Mucosa of stomach (tissue), 1 donor: ENCODE data around the gene CHKA.

Experiments
- H3K27me3 ChIP-seq: one replicate; pipeline ENCODE4 v1.7.0; 2013; ENCODE audit warnings: mild to moderate bottlenecking, low read length; ENCODE audit not compliant: control insufficient read depth, insufficient read depth
- H3K36me3 ChIP-seq: one replicate; pipeline ENCODE4 v1.7.0; 2013; ENCODE audit warnings: low read length; ENCODE audit not compliant: control insufficient read depth, insufficient read depth
- H3K4me1 ChIP-seq: one replicate; pipeline ENCODE4 v1.7.0; 2013; ENCODE audit warnings: mild to moderate bottlenecking, low read length; ENCODE audit not compliant: control insufficient read depth, insufficient read depth
- H3K4me3 ChIP-seq: one replicate; pipeline ENCODE4 v1.7.0; 2013; ENCODE audit warnings: low read length
- H3K9ac ChIP-seq: one replicate; pipeline ENCODE4 v1.7.0; 2013; ENCODE audit warnings: mild to moderate bottlenecking, low read length, moderate library complexity
- H3K9me3 ChIP-seq: one replicate; pipeline ENCODE4 v1.7.0; 2013; ENCODE audit warnings: mild to moderate bottlenecking, low read length, moderate library complexity; ENCODE audit not compliant: control insufficient read depth
- donor health status: Pancreatic carcinoma.

The CHKA gene

DNA sequence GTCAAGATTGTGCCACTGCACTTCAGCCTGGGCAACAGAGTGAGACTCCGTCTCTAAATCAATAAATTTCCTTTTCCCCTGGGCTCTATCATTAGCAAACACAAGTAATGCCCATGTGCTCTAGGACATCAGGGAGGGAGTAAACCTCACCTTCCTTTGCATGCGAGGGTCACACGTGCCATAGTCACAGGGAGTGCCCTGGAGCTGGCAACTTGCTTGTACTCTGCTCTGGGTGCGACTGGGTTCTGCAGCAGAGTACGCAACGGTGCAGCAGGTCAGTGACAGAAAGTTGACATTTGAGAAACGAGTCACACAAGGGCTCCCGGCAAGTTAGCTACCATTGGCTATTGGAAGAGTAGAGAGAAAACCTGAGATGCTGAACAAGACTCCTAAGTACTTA is 32.6 kb upstream of the CHKA start:
- Histone ChIP-seq H3K9ac (no peak overlapping the region), H3K4me1 (peaks cover 42% of the 10 kb centered on the region), H3K36me3 (no peaks in the 10 kb centered on the region), H3K4me3 (no peak overlapping the region), H3K9me3 (no peaks in the 10 kb centered on the region), H3K27me3 (no peaks in the 10 kb centered on the region)

- Histone ChIP-seq H3K9ac (peak overlapping the region; percentile 55), H3K9me3 (no peaks in the 10 kb centered on the region), H3K4me3 (no peak overlapping the region), H3K36me3 (no peaks in the 10 kb centered on the region), H3K27me3 (no peaks in the 10 kb centered on the region), H3K4me1 (peaks cover 78% of the 10 kb centered on the region)
Observed at GRCh38 chr11:68150037-68150436, 28.8 kb upstream of the CHKA start.

DNA sequence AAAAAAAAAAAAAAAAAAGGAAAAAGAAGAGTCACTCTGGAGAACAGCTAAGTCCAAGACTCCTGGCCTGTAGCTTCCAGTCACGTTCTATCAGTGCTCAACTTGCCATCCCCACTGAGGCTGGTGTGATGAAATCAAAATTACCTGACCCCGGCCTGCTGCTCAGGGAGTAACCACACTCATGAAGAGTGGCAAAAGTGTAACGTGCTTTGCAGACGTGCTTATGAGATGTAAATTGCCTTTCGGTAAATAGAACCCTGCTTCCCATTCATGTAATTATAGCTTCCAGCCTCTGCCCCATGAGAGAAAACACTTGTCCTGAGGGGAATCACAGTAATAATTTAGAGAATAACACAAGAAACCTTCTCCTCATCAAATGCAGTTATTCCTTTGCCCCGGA is 28.2 kb upstream of the CHKA start:
- Histone ChIP-seq H3K9ac (peak overlapping the region; percentile 55), H3K4me1 (peaks cover 83% of the 10 kb centered on the region), H3K27me3 (no peaks in the 10 kb centered on the region), H3K36me3 (no peaks in the 10 kb centered on the region), H3K4me3 (no peak overlapping the region), H3K9me3 (no peaks in the 10 kb centered on the region)

GRCh38 chr11:68148879-68149278 is 27.7 kb upstream of the CHKA start:
- peaks cover 83% of the 10 kb centered on the region for H3K4me1 ChIP-seq
- no peaks in the 10 kb centered on the region for H3K36me3 ChIP-seq
- H3K9me3 ChIP-seq = no peaks in the 10 kb centered on the region
- H3K4me3 ChIP-seq = no peak overlapping the region
- H3K27me3 ChIP-seq = no peaks in the 10 kb centered on the region
- H3K9ac ChIP-seq = peak overlapping the region; percentile 48

DNA sequence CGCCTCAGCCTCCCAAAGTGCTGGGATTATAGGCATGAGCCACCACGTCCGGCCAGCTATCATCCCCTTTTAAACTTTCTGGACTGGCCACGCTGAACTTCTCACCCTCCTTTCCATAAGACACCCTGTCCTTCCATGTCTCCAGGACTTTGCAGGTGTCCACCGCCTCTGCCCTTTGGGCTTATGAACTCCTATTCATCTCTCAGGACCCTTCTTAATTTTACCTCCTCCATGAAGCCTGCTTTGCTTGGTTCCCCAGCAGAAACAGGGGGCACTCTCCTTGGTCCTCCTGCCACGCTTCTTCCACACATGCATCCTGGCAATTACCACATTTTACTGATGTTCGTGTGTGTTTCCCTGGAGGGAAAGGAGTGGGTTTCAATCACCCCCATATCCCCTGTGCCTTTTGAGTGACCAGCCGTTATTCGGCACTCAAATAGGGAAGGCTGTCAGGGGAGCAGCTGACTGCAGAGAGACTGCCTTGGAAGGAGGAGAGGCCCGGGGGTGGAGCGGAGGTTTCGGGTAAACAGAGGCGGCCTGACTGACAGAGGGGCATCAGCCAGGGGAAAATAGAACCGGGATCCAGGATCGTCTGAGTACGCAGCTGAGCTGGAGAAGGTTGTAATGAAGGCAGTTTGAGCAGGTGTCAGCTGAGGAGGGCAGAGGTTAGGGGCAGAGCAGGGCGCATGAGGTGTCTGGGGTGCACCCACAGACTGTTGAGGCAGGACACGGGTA is 27.1 kb upstream of the CHKA start:
- Histone ChIP-seq H3K36me3 (no peaks in the 10 kb centered on the region), H3K4me3 (no peak overlapping the region), H3K9me3 (no peaks in the 10 kb centered on the region), H3K4me1 (peaks cover 83% of the 10 kb centered on the region), H3K9ac (peak overlapping the region; percentile 48), H3K27me3 (no peaks in the 10 kb centered on the region)

GRCh38 chr11:68146704-68147474 is 25.7 kb upstream of the CHKA start:
- H3K9me3 ChIP-seq = no peaks in the 10 kb centered on the region
- H3K4me1 ChIP-seq = peaks cover 89% of the 10 kb centered on the region
- H3K36me3 ChIP-seq = no peaks in the 10 kb centered on the region
- H3K4me3 ChIP-seq = peak overlapping the region; percentile 24
- H3K27me3 ChIP-seq = no peaks in the 10 kb centered on the region
- H3K9ac ChIP-seq = peak overlapping the region; percentile 80

DNA sequence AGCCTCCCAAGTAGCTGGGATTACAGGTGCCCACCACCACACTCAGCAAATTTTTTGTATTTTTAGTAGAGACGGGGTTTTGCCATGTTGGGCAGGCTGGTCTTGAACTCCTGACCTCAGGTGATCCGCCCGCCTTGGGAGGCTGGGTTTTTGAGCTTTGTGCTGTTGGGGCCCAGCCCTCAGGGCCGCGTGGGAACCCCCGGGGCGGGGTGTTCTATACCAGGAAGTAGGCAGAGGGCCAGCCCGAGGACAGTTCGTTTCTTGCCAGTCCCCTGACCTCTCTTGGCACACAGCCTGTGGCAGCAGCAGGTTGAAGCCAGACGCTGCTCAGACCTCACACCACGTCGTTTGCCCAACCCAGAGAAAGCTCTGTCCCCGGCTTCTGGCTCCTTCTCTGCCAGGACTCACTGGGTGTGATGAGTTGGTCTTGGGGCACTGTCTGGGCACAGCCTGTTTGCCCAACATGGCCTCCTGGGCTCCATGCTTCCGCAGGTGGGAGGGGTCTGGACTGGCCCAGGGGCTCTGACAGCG is 24.9 kb upstream of the CHKA start:
- Histone ChIP-seq H3K36me3 (no peaks in the 10 kb centered on the region), H3K4me1 (peaks cover 89% of the 10 kb centered on the region), H3K9me3 (no peaks in the 10 kb centered on the region), H3K27me3 (no peaks in the 10 kb centered on the region), H3K9ac (peak overlapping the region; percentile 80), H3K4me3 (peak overlapping the region; percentile 24)

GRCh38 chr11:68145120-68145866 is 24.1 kb upstream of the CHKA start:
- peaks cover 87% of the 10 kb centered on the region for H3K4me1 ChIP-seq
- no peak overlapping the region for H3K9ac ChIP-seq
- no peak overlapping the region for H3K4me3 ChIP-seq
- no peaks in the 10 kb centered on the region for H3K9me3 ChIP-seq
- H3K36me3 ChIP-seq = no peaks in the 10 kb centered on the region
- no peaks in the 10 kb centered on the region for H3K27me3 ChIP-seq

DNA sequence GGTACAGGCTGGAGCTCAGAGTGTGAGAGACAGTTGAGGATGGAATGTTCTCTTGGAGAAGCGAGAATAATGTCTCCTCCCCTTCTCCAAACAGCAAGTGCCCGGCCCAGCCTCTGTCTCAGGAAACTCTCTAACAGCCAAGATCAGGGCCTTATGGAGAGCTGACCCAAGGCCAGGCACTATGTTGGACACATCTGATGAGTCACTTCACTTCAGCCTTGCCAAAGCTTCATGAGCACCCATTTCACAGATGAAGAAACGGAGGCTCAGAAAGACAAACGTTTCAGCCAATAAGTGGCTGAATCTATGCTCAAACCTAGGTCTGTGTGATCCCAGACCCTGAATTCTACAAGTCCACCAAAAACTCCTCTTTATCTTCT is 22.1 kb upstream of the CHKA start:
- Histone ChIP-seq H3K4me3 (no peak overlapping the region), H3K27me3 (no peaks in the 10 kb centered on the region), H3K9me3 (no peaks in the 10 kb centered on the region), H3K4me1 (peaks cover 72% of the 10 kb centered on the region), H3K36me3 (no peaks in the 10 kb centered on the region), H3K9ac (no peak overlapping the region)

DNA sequence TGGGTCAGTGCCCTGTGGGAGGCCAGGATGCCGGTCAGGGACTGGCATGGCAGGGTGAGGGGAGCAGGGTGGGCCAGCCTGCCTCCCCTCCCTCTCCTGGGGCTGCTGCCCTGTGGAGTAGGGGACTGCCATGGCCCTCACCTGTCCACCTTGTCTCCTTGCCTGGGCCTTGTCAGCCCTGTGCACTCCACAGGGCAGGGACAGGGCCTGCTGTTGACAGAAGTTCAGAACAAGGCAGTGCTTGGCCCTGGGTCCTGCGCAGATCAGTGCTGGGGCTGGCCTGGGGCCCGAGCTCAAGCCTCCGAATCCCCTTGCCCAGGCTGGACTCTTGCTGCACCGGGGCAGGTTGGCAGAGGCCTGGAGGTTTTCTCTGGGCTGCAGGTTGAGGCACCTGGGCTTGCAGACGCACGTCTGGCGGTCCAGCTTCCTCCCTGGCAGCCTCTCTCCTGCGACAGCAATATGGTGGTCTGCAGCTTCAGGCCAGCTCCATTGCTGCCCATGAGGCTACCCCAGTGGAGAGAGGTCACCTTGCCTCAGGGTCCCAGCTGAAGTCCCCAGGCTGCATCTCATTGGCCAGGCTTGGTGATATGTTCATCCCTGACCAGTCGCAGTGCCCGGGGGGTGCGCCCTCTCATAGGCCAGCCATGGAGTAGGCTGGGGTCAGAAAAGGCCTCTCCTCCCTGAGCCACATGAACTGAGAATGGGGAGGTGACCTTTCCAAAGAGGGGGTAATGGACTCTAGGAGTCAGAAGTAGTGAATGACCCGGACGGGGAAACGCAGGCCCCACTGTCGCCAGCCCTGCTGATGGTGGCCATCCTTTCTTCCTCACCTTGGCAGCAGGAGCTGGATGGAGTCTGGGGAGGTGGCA is 21.5 kb upstream of the CHKA start:
- H3K36me3 ChIP-seq = no peaks in the 10 kb centered on the region
- peaks cover 72% of the 10 kb centered on the region for H3K4me1 ChIP-seq
- no peak overlapping the region for H3K4me3 ChIP-seq

DNA sequence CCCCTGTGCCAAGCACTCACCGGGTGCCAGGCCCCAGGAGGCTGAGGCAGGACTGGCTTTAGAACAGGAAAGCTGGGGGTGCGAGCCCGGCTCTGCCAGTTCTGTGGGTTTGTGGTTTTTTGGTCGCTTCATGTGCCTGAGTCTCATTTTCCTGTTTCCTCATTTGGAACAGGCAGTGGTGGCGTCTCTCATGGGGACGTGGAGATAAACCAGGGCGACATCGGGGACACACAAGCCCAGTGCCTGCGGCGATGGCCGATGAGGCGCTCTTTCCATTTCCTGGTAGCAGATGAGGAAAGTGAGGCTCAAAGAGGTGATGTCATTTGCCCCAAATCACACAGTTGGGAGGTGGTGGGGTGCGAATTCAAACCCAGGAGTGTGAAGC is 20.8 kb upstream of the CHKA start:
- H3K4me1 ChIP-seq = peaks cover 71% of the 10 kb centered on the region
- H3K9me3 ChIP-seq = no peaks in the 10 kb centered on the region
- no peaks in the 10 kb centered on the region for H3K36me3 ChIP-seq
- no peak overlapping the region for H3K4me3 ChIP-seq
- H3K9ac ChIP-seq = peak overlapping the region; percentile 10
- H3K27me3 ChIP-seq = no peaks in the 10 kb centered on the region

More for the DNA sequence above, 21.5 kb upstream of the CHKA start:
- Histone ChIP-seq H3K27me3 (no peaks in the 10 kb centered on the region), H3K9me3 (no peaks in the 10 kb centered on the region), H3K9ac (no peak overlapping the region)
